HCEC 1CT (cell line): ENCODE measurements around the gene PDCD11.
"Not testable (repeated sequence)": the region's sequence is repeated elsewhere in the genome, so short reads cannot be mapped to it uniquely, and the experiment has no call there.

ENCODE experiments used
- DNase-seq: peaks from one replicate; pipeline ENCODE4 v3.0.0-alpha.2; 2017

The PDCD11 gene

DNA sequence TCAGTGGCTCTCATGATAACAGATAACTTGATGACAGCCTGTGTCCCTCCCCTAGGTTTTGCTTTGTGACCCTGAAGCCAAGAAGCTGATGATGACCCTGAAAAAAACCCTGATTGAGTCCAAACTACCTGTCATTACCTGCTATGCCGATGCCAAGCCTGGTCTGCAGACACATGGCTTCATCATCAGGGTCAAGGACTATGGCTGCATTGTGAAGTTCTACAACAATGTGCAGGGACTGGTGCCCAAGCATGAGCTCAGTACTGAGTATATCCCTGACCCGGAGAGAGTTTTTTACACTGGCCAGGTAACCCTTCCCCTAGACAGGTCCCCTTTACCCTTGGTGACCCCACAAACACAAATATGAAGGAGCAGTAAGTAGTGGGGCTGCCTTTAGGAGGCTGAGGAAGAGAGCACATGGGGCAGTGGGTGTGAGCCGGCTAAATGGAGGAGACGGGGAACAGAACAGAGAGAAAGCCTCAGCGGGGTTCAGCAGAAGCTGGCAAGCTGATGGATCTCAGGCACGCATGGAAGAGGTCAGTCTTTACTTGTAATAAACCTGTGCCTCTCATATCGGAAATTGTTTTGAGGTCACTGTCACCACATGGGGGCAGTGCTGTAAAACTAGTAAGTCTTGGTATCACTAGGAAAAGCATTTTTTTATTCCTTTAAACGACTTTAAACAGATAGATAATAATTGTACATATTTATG is 20.2 kb downstream of the PDCD11 start:
- DNase-seq, result peak; percentile 45

DNA sequence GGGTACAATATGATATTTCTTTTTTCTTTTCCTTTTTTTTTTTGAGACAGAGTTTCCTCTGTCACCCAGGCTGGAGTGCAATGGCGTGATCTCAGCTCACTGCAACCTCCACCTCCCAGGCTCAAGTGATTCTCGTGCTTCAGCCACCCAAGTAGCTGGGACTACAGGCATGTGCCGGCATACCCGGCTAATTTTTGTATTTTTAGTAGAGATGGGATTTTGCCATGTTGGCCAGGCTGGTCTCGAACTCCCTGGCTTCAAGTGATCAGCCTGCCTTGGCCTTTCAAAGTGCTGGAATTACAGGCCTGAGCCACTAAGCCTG is 20.7 kb downstream of the PDCD11 start:
- not testable (repeated sequence) for DNase-seq

DNA sequence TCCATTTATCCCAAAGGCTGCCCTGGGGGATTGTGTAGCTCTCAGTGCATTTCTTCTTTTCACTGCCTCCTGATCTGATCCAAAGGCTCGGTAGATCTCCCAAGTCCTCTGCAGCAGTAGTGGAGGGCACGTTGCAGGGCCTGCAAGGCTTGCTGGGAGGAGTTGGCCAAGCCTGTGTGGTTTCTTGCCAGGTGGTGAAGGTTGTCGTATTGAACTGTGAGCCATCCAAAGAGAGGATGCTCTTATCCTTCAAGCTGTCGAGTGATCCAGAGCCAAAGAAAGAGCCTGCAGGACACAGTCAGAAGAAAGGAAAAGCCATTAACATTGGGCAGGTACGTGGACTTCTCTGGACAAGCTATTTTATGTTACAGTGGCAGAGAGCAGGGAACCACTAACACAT is 21.2 kb downstream of the PDCD11 start:
- DNase-seq, result no peak

GRCh38 chr10:103419101-103419500 is 22.7 kb downstream of the PDCD11 start:
- DNase-seq, result no peak

DNA sequence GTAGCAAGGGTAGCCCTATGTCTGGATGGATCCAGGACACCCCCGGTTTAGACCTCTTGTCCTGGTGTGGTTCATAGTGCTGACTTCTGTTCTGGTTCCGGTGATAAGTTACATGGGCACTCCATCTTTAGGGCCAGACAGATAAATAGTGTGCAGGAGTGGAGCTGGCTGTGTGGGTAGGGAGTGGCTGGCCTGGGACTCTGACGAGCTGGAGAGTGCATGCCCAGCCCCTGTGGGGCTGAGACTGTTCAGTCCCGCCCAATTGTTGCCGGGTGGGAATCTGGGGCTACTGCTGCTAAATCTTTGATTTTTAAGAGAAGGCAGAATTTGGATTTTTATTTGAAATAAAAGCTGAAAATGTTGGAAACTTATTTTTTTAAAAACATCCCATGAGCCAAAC is 27.3 kb downstream of the PDCD11 start:
- no peak for DNase-seq

- DNase-seq, result no peak
These were observed 31.4 kb downstream of the PDCD11 start for GRCh38 chr10:103427866-103428265.

DNA sequence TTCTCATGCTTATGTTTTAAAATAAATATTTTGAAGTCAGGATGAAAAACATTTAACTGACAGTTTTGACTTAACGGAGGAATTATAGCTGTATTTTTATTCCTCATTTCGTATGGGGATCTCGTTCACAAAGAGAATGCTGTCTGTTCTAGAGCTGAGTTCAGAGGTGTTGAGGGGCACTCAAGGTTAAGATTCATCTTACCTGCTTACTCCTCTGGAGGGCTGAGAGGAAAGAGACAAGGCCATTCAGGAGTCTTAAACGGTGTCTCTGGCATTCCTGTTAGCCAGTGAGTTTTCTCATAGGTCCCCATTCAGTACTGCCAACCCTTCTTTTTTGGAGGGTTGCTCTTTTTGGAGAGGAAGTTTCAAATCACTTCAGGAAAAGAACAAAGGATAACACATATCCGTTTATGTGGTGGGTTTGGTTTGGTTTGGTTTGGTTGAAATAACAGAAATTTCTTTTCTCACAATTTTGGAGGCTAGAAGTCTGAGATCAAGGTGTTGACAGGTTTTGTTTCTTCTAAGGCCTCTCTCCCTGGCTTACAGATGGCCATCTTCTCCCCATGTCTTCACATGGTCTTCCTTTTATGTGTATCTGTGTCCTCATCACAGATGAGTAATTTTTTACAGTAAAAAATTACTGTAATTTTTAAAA is 32.7 kb downstream of the PDCD11 start:
- no peak for DNase-seq

GRCh38 chr10:103429647-103430046 is 33.2 kb downstream of the PDCD11 start:
- no peak for DNase-seq

DNA sequence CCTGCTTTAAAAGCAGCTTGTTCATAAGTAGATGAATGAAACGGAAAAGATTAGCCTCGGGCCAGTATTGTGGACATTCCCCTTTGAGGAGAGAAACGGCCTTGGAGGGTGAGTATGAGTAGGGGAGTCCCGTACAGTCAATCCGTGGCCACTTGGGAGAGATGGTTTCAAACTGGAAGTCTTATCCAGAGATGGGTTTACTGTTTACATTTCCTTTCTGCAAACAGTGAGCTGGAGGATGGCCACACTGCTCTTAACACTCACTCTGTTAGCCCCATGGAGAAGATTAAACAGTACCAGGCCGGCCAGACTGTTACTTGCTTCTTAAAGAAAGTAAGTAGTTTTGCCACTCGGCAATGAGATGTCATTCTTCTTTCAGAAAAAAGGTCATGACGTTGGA is 35.5 kb downstream of the PDCD11 start:
- no peak for DNase-seq

GRCh38 chr10:103433858-103434257 is 37.4 kb downstream of the PDCD11 start:
- DNase-seq, result no peak

- no peak for DNase-seq
These were observed 43.4 kb downstream of the PDCD11 start for GRCh38 chr10:103439776-103440175.

GRCh38 chr10:103440416-103440815 is 44.0 kb downstream of the PDCD11 start:
- DNase-seq, result no peak

- no peak for DNase-seq
These were observed 44.8 kb downstream of the PDCD11 start for GRCh38 chr10:103441206-103441605.

DNA sequence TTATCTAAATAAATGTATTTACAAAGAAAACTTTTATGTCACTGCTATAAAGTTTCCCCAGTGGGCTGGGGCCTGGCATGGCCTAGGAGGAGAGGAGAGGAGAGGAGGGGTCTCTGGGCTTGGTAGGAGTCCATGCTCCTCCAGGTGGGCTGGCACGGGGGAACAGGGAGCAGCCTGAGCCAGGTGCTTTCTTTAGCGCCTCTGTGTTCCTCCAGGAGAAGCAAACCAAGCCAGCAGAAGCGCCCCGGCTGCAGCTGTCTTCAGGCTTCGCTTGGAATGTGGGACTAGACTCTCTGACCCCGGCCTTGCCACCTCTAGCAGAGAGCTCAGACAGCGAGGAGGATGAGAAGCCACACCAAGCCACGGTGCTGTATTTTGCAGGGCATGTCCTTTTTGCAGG is 45.2 kb downstream of the PDCD11 start:
- no peak for DNase-seq

DNA sequence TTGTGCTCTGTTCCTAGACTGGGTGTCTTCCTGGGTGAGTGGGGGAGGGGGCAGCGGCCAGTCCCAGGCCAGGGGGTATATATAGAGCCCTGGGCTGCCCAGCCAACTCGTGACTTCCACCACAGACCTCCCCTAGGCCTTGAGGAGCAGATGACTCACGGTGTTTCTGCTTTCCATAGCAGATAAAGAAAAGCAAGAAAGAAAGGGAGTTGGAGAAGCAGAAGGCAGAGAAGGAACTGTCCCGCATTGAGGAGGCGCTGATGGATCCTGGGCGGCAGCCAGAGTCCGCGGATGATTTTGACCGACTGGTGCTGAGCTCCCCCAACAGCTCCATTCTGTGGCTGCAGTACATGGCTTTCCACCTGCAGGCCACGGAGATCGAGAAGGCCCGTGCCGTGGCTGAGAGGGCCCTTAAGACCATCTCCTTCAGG is 45.6 kb downstream of the PDCD11 start:
- no peak for DNase-seq

DNA sequence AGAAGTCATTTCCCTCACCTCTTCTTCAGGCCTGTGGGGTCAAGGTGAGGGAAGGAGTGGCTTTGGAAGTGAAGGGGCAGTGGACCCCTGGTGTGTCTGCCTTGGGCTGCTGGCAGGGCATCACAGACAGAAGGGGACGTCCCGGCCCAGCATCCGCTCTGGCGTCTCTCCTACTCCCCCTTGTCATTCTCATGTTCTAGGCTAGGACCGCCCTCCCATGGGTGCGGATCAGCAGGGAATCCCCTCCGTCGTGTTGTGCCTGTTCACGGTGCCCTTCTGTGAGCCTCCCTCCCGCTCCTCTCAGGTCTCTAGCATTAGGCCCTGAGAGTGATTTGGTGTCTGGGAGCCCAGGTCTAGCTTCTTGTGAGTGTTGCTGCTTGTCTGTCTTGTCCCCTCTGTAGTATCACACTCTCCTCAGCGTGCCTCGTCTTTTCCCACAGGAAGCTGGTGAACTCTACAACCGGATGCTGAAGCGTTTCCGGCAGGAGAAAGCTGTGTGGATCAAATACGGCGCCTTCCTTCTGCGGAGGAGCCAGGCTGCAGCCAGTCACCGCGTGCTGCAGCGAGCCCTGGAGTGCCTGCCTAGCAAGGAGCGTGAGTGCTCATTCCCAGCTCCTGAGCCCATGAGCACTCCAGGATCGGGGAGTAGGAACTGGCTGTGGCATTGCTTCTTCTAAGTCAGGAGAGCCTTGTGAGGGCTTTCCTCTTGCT is 47.2 kb downstream of the PDCD11 start:
- no peak for DNase-seq

- DNase-seq, result no peak
These were observed 48.1 kb downstream of the PDCD11 start for GRCh38 chr10:103444478-103444877.

- no peak for DNase-seq
These were observed 48.9 kb downstream of the PDCD11 start for GRCh38 chr10:103445366-103445765.

GRCh38 chr10:103445767-103446567 is 49.5 kb downstream of the PDCD11 start:
- DNase-seq, result peak; percentile 44

DNA sequence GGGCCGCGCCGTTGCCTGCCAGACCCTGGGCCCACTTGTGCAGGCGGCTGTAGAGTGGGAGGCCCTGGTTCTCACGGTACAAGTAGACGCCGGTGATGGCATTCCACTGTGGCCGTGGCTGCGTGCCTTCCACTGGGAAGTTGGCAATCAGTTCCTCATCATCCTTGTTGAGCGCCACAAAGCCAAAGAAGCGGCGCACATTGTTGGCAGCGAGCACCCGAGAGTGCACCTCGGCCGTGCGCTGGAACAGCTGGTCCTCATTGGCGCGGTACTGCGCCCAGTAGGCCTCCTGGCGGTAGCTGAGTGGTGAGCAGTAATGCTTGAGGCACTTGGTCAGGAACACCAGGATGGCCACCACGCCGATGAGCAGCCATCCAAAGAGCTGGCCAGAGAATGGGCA is 50.8 kb downstream of the PDCD11 start:
- no peak for DNase-seq

- peak; percentile 88 for DNase-seq
These were observed 52.3 kb downstream of the PDCD11 start for GRCh38 chr10:103448746-103449145.

- no peak for DNase-seq
These were observed 53.0 kb downstream of the PDCD11 start for GRCh38 chr10:103449208-103450144.
